HTERT RPE-1 (cell line): ENCODE results near the gene THADA.
"Not testable (repeated sequence)": the region's sequence is repeated elsewhere in the genome, so short reads cannot be mapped to it uniquely, and the experiment has no call there.

Source experiments
- in situ Hi-C: fragments of 300-500 bp; cut with MboI; formaldehyde crosslinking; loops from 4 replicates; pipeline ENCODE4 v1.14.3; 2020; ENCODE audit warnings: low sequenced_read_pairs

The THADA gene

GRCh38 chr2:43605079-43605655, 9.3 kb upstream of the THADA start:
- in situ Hi-C loops: no loop called here

- in situ Hi-C loops: no loop called here
These were observed 8.8 kb upstream of the THADA start for GRCh38 chr2:43604674-43605073.

- in situ Hi-C loops: not testable (repeated sequence)
These were observed 4.8 kb upstream of the THADA start for GRCh38 chr2:43600596-43600995.

- in situ Hi-C loops: no loop called here
These were observed 963 bp downstream of the THADA start for GRCh38 chr2:43594875-43595274.

- in situ Hi-C loops: no loop called here
These were observed 2.6 kb downstream of the THADA start for GRCh38 chr2:43593254-43593653.

- in situ Hi-C loops: no loop called here
These were observed 3.4 kb downstream of the THADA start for GRCh38 chr2:43592443-43592842.

- in situ Hi-C loops: no loop called here
These were observed 10.1 kb downstream of the THADA start for GRCh38 chr2:43585708-43586107.

- in situ Hi-C loops: no loop called here
These were observed 16.4 kb downstream of the THADA start for GRCh38 chr2:43579275-43579981.

GRCh38 chr2:43576981-43577892, 18.6 kb downstream of the THADA start:
- in situ Hi-C loops: no loop called here

- in situ Hi-C loops: no loop called here
These were observed 23.6 kb downstream of the THADA start for GRCh38 chr2:43572244-43572643.

- in situ Hi-C loops: no loop called here
These were observed 25.9 kb downstream of the THADA start for GRCh38 chr2:43569921-43570320.

- in situ Hi-C loops: no loop called here
These were observed 27.6 kb downstream of the THADA start for GRCh38 chr2:43568228-43568627.

GRCh38 chr2:43566461-43566729, 29.4 kb downstream of the THADA start:
- in situ Hi-C loops: no loop called here

- in situ Hi-C loops: no loop called here
These were observed 32.2 kb downstream of the THADA start for GRCh38 chr2:43563679-43564078.

- in situ Hi-C loops: no loop called here
These were observed 35.6 kb downstream of the THADA start for GRCh38 chr2:43560231-43560547.

GRCh38 chr2:43559391-43560230, 36.2 kb downstream of the THADA start:
- in situ Hi-C loops: no loop called here

- in situ Hi-C loops: no loop called here
These were observed 38.6 kb downstream of the THADA start for GRCh38 chr2:43557196-43557595.

GRCh38 chr2:43556256-43556655, 39.6 kb downstream of the THADA start:
- in situ Hi-C loops: no loop called here

GRCh38 chr2:43553341-43553855, 42.4 kb downstream of the THADA start:
- in situ Hi-C loops: no loop called here

- in situ Hi-C loops: no loop called here
These were observed 43.8 kb downstream of the THADA start for GRCh38 chr2:43551990-43552389.

- in situ Hi-C loops: not testable (repeated sequence)
These were observed 47.5 kb downstream of the THADA start for GRCh38 chr2:43548381-43548780.
